CD4-positive, alpha-beta T cell treated with Interleukin-12 subunit alpha and Interleukin-12 subunit beta, for 1 hour (primary cell): ENCODE measurements around the gene P2RX6.
"Not testable (repeated sequence)": the region's sequence is repeated elsewhere in the genome, so short reads cannot be mapped to it uniquely, and the experiment has no call there.

ENCODE experiments used
- DNase-seq: peaks from one replicate; pipeline ENCODE4 v3.0.0-alpha.2; 2020

The P2RX6 gene

DNA sequence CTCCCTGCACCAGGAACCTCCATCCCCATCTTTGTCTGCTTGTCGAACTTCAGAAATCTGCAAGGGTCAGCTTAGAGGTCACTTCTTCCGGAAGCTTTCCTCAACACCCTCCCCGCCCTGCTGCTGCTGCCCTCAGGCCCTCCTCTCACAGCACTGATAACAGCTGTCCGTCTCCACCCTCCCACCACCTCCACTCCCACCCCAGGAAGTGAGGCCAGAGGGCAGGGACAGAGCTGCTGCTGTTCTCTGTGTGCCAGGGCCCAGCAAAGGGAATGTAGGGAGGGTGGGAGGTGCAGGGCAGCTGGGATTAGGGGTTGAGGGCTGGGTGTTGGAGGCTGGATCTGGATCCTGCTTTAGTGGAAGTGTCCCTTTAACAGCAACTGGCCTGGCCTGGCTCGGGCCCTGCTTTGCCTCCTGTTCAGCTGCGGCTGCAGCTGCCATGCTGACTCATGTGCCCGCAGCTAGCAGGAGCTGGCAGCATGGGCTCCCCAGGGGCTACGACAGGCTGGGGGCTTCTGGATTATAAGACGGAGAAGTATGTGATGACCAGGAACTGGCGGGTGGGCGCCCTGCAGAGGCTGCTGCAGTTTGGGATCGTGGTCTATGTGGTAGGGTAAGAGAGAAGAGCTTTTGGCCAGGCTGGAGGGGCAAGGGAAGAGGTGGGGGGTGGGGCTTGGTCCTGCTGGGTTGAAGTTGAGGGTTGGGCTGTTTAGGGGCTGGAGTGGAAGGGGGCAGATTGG lies at the start of gene P2RX6:
Gene P2RX6 (plus strand): TSS at position 440 of the 740 bp plus-strand sequence. CDS start 10 bp downstream, at position 450.
- DNase-seq: no peak

DNA sequence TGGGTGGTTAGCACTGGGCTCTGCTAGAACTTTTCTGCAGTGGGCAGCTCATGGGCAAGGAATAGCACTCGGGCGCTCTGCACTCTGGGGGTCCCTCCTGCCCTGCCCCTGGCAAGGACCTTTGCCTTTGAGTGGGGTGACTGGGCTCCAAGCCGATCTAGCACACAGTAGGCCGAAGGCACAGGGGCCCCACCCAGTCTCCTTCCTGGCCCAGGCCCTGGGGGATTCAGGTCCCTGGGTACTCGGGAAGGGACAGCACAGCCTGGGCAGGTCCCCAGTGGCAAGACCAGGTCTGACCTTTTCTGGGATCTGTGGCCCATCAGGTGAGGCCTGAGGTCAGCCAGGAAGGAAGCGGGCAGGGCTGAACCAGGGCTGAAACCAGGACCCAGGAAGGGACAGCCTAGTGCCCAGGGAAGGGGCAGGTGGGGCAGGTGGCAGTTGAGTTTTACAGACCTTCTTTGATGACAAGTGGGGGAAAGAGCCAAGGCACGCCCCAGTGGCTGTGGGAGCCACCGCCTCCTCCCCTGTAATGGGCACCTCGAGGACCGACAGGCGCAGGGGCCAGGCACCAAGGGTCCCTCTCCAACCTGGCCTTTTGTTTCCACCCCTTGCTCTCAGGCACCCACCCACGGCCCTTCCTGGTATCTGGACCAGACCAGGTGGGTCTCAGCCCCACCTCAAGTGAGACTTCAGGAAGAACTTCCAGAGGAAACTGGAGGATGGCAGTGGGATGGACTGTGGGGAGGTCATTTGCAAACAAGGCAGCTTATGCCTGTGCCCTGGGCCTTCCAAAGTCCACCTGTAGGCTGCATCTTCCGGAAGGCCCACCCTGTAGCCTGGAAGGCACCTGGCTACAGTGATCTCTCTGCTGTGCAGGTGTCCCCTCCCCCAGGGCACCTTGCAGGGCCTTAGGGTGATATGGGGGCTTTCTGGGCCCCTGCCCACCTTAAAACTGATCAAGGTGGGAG lies 48.8 kb upstream of the P2RX6 start:
- DNase-seq: no peak

DNA sequence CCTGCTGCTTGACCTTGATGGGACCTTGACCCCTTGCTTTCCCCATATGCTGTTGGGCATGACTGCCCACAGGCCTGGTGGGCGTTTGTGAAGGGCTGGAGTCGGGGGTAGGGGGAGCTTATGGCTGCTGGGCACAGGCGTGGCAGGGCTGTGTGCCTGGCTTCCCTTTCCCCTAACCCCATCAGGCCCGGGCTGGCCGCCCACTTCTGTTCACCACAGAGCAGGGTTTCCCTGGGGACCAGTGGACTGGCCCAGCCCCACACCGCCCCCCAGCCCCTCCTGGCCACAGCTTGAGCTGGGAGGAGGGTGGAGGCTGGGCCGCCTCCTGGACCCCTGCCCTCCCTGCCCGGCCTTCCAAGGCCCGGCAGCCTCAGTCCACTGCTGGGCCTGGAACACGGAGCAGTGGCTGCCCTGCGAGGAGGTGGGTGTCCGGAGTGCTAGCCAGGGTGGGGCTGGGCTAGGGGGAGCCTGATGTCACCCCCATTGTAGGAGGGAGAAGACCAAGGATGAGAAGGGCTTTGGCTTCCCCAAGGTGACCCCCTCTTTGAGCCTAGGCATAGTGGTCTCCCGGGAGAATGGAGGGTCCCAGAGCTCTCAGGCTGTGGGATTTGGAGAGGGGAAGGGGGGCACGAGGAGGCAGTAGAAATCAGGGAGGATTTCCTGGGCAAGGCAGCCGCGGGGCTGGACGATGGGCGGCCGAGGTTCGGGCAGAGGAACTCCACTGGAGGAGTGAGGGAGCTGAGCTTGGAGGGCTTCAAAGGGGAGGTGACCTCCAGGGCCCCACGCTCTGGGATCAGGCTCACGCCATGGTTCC lies 47.9 kb upstream of the P2RX6 start, which contains the start of gene AIFM3:
Gene AIFM3 (plus strand): TSS at position 373 of the 814 bp plus-strand sequence. CDS start 690 bp downstream, outside the sequence.
- no peak for DNase-seq

DNA sequence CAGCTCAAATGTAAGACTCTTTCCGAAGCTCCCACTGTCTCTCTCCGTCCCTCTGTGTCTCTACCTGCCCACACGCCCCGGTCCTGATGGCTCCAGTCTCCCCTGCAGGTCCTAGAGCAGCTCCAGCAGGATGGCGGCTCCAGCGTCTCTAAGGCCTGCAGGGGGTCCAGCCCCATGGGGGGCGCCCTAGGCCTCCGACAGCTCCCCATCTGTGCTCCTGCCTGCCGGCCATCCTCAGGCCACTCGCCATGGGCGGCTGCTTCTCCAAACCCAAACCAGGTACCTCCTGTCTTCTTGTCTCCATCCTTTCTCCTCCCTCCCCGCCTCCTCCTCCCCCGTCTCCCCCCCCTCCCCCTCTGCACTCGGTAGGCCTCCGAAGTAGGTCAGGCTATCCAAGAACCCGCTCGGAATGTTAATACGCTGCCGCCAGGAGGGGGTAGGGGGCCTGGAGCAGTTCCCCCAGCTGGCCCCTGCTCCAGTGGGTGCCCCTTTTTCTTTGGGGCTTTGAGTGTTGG lies 47.2 kb upstream of the P2RX6 start:
- no peak for DNase-seq

DNA sequence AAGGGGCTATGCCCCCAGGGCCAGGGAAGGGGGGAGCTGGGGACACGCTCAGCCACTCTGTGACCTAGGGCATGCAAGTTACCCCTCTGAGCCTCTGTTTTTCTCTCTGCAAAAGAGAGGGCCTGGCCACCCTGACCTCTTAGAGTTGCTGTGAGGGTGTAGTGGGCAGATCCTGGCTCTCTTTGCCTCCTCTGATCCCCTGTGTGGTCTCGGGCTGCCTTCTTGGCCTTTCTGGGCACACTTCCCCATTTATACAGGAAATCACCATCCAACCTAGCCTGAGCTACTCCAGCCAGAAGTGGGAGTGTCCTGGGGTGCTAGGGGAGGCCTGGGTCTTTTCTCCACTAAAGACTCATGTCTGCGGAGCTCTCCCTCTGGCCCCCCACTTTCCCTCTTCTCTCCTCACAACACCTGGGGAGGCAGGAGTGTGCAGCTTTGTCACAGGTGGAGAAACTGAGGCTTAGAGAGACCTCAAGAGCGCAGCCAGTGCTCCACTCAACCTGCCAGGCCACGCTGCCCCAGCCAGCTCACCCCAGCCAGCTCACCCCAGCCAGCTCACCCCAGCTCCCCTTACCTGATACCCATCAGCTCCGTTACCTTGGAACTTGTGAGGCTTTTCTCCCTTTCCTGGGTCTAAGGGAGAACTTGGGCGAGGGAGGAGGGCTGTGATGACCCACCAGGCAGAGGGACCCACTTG lies 46.5 kb upstream of the P2RX6 start:
- no peak for DNase-seq

DNA sequence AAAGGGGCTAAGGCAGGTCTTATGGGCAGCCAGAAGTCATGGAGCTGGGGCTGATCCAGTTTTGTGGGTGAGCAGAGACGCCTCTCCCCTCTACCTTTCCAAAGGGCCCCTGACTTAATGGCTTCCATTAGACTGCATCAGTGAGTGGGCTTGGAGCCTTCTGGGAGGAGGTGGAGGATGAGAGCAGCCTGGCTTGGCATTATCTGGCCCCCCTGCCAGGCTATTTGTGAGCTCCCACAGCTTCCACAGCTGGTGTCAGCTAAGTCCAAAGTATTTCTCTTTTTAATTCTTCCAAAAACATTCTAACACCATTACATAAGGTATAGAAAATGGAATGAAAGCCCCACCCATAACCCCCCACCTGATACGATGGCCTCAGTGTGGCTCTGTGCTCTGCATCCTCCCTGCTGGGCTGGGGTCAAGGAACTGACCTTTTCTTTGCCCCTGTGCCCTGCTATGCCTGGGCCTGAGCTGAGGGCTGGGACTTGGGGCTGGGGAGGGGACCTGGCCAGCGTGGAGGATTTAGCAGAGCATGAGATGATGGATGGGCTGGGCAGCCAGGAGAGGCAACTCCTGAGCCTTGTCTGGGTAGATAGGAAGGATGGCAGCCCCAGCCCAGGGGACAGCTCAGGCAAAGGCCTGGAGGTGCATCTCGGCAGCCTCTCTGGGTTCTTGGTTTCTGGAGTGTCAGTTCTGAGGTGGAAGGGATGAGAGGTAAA lies 43.9 kb upstream of the P2RX6 start:
- no peak for DNase-seq

DNA sequence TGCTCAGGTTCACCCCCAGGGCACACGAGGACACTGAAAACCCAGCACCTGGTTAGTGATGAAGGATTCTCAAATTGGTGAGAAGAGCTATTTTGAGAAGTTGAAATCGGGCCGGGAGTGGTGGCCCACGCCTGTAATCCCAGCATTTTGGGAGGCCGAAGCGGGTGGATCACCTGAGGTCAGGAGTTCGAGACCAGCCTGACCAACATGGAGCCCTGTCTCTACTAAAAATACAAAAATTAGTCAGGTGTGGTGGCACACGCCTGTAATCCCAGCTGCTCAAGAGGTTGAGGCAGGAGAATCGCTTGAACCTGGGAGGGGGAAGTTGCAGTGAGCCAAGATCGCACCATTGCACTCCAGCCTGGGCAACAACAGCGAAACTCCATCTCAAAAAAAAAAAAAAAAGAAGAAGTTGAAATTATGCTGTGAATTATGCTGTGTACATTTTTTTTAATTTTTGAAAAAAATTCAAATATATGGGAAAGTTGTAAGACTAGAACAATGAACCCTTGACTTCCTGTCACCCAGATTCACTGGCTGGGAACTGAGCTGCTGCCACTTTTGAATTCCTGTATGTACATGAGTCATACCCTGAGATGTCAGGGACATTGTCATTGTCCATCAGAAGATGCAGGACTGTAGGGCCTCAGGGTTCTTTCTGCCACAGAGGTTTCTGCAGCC lies 42.8 kb upstream of the P2RX6 start:
- DNase-seq: not testable (repeated sequence)

DNA sequence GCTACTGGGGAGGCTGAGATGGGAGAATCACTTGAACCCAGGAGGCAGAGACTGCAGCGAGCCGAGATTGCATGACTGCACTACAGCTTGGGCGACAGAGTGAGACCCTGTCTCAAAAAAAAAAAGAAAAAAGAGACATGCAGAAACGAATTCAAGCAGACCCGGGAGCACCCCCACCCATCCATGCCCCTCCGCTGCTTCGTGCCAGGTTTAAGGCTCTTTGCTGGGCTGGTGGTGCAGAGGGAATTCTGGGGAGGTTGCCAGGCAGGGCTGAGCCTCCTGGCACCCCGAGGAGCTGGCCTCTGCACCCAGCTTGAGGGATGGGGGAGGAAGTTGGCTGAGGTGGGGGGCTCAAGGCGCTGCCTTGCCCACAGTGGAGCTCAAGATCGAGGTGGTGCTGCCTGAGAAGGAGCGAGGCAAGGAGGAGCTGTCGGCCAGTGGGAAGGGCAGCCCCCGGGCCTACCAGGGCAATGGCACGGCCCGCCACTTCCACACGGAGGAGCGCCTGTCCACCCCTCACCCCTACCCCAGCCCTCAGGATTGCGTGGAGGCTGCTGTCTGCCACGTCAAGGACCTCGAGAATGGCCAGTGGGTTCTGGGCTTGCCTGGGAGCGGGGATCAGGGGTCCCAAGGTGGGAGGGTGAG lies 41.9 kb upstream of the P2RX6 start:
- no peak for DNase-seq

DNA sequence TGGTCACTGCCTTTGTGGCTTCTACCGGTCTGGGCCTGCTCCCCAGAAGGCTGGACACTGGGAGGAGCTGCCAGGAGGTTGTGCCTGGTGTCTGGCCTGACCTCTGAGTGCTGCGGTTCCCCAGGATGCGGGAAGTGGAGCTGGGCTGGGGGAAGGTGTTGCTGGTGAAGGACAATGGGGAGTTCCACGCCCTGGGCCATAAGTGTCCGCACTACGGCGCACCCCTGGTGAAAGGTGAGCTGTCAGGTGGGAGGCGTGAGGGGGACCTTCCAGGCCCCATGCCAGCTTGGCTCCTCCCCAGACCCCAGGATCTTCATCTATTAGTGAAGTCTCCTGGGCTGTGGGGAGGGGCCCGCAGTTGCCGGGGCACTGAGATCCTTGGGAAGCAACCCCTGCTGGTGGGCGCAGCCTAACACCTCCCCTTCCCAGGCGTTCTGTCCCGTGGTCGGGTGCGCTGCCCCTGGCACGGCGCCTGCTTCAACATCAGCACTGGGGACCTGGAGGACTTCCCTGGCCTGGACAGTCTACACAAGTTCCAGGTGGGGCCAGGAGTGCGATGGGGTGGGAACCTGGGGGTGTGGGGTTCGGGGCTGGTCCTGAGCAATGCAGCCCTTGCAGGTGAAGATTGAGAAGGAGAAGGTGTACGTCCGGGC lies 41.2 kb upstream of the P2RX6 start:
- DNase-seq: no peak

DNA sequence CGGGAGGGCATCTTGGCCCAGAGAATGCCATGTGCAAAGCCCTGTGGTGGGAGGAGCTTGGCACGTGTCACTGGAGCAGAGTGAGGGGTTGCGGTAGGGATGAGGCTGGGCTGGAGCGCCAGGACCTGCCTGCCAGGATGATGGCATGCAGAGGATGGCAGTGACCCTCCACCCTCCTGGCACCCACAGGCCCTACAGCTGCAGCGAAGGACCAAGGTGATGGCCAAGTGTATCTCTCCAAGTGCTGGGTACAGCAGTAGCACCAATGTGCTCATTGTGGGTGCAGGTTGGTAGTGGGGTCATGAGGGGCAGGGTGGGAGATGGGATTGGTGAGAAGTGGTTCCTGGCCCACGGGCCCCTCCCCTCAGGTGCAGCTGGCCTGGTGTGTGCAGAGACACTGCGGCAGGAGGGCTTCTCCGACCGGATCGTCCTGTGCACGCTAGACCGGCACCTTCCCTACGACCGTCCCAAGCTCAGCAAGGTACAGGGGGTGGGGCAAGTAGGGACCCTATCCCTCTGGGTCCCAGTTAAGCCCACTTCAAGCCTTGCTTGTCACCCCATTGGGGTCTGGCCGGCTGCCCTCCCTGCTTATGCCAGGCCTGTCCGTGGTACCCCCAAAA lies 40.5 kb upstream of the P2RX6 start:
- DNase-seq: no peak

DNA sequence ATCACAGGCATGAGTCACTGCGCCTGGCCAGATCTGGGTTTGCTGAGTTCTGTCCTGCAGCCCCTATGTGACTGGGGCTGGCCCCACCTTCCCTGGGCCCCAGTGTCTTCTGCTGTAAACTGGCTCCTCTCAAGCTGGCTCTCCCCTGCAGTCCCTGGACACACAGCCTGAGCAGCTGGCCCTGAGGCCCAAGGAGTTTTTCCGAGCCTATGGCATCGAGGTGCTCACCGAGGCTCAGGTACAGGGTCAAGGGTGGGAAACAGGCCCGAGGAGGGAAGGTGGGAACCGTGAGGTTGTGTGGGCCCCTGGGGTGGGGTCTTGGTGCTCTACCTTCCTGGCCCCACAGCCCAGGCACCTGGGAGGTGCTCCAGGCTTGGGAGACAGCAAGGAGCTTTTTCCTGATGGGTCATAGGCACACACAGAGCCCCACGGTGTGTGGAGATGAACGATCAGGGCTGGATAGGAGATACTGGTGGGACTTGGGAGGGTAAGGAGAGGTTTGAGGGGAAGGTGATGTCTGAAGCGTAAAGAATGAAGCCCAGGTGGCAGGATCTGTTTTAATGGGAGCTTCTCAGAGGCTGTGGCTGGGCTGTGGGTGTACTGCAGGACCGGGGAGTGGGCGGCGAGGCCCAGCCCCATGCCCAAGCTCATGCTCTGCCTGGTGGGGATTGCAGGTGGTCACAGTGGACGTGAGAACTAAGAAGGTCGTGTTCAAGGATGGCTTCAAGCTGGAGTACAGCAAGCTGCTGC lies 39.2 kb upstream of the P2RX6 start:
- DNase-seq: no peak

DNA sequence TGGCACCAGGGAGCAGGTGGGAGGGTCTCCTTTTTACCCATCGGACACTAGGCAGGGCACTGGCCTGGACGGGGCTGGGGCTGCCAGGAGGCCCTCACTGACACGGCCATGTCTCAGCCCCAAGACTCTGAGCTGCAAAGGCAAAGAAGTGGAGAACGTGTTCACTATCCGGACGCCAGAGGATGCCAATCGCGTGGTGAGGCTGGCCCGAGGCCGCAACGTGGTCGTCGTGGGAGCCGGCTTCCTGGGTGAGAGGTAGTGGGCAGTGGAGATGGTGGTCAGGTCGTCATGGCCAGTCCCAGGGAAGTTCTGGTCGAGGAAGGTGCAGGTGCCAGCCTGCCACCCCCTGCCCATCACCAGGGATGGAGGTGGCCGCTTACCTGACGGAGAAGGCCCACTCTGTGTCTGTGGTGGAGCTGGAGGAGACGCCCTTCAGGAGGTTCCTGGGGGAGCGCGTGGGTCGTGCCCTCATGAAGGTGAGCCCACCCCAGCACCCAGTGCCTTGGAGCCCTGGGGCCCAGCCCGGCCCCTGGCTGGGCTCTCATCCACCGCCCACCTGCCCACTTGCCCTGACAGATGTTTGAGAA lies 38.6 kb upstream of the P2RX6 start:
- no peak for DNase-seq

DNA sequence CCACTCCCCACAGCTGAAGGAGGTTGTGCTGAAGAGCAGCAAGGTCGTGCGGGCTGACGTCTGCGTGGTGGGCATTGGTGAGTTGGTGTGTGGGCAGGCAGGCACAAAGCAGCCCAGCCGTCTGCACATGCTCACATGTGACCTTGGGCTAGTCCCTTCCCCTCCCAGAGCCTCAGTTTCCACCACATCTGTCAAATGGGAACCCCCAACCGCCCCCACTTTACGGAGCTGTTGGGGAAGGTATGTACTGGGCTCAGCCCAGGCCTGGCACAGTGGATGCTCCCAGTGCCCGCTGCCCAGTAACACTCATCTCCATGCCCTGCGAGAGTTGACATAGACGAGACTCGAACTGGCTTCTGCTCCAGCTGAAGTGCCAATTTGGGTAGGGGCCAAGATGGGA lies 37.9 kb upstream of the P2RX6 start:
- DNase-seq: no peak

DNA sequence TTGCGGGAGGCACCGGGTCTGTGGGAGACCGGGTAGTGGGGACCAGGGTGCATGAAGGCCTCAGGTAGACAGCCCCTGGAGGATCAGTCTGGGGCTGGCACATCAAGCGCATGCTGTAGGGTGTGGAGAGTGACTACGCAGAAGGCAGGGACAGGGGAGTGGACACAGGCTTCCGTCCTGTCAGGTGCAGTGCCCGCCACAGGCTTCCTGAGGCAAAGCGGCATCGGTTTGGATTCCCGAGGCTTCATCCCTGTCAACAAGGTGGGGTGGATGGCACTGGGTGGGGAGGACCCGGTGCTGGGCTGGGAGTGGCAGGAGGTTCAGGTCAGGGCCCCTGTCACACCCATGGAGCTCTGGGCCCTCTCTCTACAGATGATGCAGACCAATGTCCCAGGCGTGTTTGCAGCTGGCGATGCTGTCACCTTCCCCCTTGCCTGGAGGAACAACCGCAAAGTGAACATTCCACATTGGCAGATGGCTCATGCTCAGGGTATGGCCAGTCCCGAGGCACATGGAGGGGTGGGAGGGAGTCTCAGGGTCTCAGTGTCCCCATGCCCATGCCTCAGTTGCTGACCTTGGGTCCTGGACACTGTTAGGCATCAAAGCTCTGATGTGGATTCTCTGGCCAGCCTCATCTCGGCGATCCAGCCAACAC lies 37.3 kb upstream of the P2RX6 start:
- no peak for DNase-seq

DNA sequence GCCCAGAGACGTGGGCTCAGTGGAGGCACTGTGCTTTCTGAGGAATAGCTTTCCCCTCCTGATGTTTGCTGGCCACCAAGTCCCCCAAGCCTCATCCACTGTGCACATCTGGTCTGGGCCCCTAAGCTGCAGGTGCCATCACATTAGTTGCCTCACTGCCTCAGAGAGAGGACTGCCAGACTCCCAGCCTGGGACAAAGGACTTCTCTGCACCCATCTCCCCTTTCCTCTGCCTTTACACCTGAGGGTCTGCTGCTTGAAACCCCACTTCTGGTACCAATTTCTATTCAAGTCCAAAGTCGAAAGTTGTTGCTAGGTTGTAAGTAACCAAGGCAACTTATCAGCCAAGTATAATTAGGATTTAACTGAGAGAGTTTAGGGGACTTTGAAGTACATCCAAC lies 36.5 kb upstream of the P2RX6 start:
- no peak for DNase-seq

DNA sequence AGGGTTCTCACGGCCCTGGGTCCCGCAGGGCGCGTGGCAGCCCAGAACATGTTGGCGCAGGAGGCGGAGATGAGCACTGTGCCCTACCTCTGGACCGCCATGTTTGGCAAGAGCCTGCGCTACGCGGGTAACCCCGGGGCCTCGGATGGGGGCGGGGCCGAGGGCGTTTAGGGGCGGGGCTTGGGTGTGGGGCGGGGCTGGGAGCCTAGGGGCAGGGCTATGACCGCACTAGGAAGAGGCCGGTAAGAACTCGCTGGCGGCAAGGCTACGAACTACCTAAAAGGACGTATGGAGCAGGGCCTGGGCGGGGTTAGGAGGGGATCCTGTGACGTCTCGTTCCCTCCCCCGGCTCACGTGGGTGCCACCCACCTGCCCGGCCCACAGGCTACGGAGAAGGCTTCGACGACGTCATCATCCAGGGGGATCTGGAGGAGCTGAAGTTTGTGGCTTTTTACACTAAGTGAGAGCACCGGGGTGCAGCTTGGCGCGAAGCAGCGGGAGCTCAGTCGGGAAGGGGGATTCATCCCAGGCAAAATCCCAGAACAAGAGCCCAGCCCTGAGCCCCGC lies 35.6 kb upstream of the P2RX6 start:
- DNase-seq: peak; percentile 70

DNA sequence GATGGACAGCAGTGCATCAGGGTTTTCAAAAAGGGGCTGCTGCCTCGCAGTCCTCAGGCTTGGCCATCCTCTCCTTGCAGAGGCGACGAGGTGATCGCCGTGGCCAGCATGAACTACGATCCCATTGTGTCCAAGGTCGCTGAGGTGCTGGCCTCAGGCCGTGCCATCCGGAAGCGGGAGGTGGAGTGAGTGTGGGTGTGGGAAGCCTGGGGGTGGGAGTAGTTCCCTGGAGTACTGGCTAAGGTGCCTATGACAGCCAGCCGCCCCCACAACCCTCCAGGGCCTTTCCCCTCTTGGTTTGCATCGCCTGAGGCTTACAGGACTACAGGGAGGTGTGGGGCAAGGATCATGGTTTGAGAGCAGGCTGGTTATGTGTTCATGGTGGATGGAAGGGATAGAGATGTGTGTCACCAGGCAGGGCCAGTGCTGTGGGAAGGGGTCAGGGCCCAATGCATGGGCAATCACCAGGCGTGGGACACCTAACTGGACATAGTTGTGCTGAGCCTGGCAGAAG lies 35.0 kb upstream of the P2RX6 start:
- DNase-seq: no peak
